ENCODE measurements around the gene KRT86.
"Not testable (repeated sequence)": the region's sequence is repeated elsewhere in the genome, so short reads cannot be mapped to it uniquely, and the experiment has no call there.

KRT86 gene

GRCh38 chr12:52295663-52296062 is 21.2 kb downstream of the KRT86 start:
- no peak for DNase-seq

- DNase-seq = no peak
Measured at GRCh38 chr12:52296572-52297215, 22.2 kb downstream of the KRT86 start.

GRCh38 chr12:52298677-52299190 is 24.3 kb downstream of the KRT86 start:
- no peak for DNase-seq

- no peak for DNase-seq
Measured at GRCh38 chr12:52300796-52301691, 26.6 kb downstream of the KRT86 start.

- DNase-seq = not testable (repeated sequence)
Measured at GRCh38 chr12:52301721-52302120, 27.3 kb downstream of the KRT86 start.

GRCh38 chr12:52302242-52302914 is 27.9 kb downstream of the KRT86 start:
- not testable (repeated sequence) for DNase-seq

- peak; percentile 18 for DNase-seq
Measured at GRCh38 chr12:52304941-52305411, 30.5 kb downstream of the KRT86 start.

GRCh38 chr12:52305921-52306705 is 31.7 kb downstream of the KRT86 start:
- no peak for DNase-seq

GRCh38 chr12:52306731-52307130 is 32.3 kb downstream of the KRT86 start:
- no peak for DNase-seq

GRCh38 chr12:52307836-52308805 is 33.7 kb downstream of the KRT86 start:
- DNase-seq = peak; percentile 12

- no peak for DNase-seq
Measured at GRCh38 chr12:52308806-52309425, 34.5 kb downstream of the KRT86 start.

- no peak for DNase-seq
Measured at GRCh38 chr12:52310622-52311284, 36.3 kb downstream of the KRT86 start.

GRCh38 chr12:52311285-52311648 is 36.8 kb downstream of the KRT86 start:
- no peak for DNase-seq

GRCh38 chr12:52312086-52312485 is 37.6 kb downstream of the KRT86 start:
- no peak for DNase-seq

- no peak for DNase-seq
Measured at GRCh38 chr12:52313461-52313860, 39.0 kb downstream of the KRT86 start.

GRCh38 chr12:52313926-52314325 is 39.5 kb downstream of the KRT86 start:
- no peak for DNase-seq

- DNase-seq = no peak
Measured at GRCh38 chr12:52314511-52314910, 40.1 kb downstream of the KRT86 start.

GRCh38 chr12:52315721-52316120 is 41.3 kb downstream of the KRT86 start:
- peak; percentile 13 for DNase-seq

GRCh38 chr12:52316290-52316689 is 41.8 kb downstream of the KRT86 start:
- DNase-seq = no peak

GRCh38 chr12:52316701-52317100 is 42.3 kb downstream of the KRT86 start:
- no peak for DNase-seq
